ENCODE results near the gene NPTXR. TPM values are rescaled to one million over a fixed set of nuclear protein-coding genes. Genes with fewer than 3 reads are reported as not detected.

The NPTXR gene
- total RNA-seq, 1 experiment from 2014 or later, result 129 TPM

GRCh38 chr22:38842512-38843200, 1.2 kb downstream of the NPTXR start:
- Histone ChIP-seq H3K9me3 (ENCODE audit: low read depth, low read length, poor library complexity, severe bottlenecking) (no peaks in the 10 kb centered on the region), H3K27ac (ENCODE audit: low read depth, low read length, poor library complexity, severe bottlenecking) (peak overlapping the region; percentile 90), H3K27me3 (replicated peaks; ENCODE audit: insufficient read depth, low read depth, low read length, poor library complexity) (no peaks in the 10 kb centered on the region), H3K4me3 (ENCODE audit: low read depth, low read length, poor library complexity, severe bottlenecking) (peak overlapping the region; percentile 98), H3K36me3 (ENCODE audit: insufficient read depth, low read length, poor library complexity, severe bottlenecking) (peaks cover 2% of the 10 kb centered on the region), H3K4me1 (ENCODE audit: insufficient read depth, low read length, poor library complexity, severe bottlenecking) (peaks cover 33% of the 10 kb centered on the region)
- DNase-seq (ENCODE audit: low spot score), result no peak
- intact Hi-C loops (cut with micrococcal nuclease; ENCODE audit: unreplicated experiment), result no loop called here
- ChIA-PET CTCF (interaction anchor here (0.6 to 2.3 kb wide), 2 partner anchors 74 to 162 kb away, joined by 3 to 27 read pairs; no protein-coding TSS in a partner anchor), POLR2A (ENCODE audit: low non-redundant PET) (interaction anchor here (0.6 kb wide), 1 partner anchor 74 kb away, joined by 4 read pairs; no protein-coding TSS in a partner anchor)
- no TSS peak for BruUV-seq (replicated peaks)
- TF ChIP-seq EZH2 (IDR thresholded peaks at IDR 0.05; ENCODE audit: borderline replicate concordance, low read depth, low read length, poor library complexity, severe bottlenecking) (no peak), CTCF (conservative IDR thresholded peaks at IDR 0.05; ENCODE audit: low read depth, low read length) (no peak)

- Histone ChIP-seq H3K4me1 (ENCODE audit: insufficient read depth, low read length, poor library complexity, severe bottlenecking) (peaks cover 33% of the 10 kb centered on the region), H3K27ac (ENCODE audit: low read depth, low read length, poor library complexity, severe bottlenecking) (peak overlapping the region; percentile 47), H3K9me3 (ENCODE audit: low read depth, low read length, poor library complexity, severe bottlenecking) (no peaks in the 10 kb centered on the region), H3K36me3 (ENCODE audit: insufficient read depth, low read length, poor library complexity, severe bottlenecking) (peaks cover 2% of the 10 kb centered on the region), H3K4me3 (ENCODE audit: low read depth, low read length, poor library complexity, severe bottlenecking) (peak overlapping the region; percentile 98), H3K27me3 (replicated peaks; ENCODE audit: insufficient read depth, low read depth, low read length, poor library complexity) (no peaks in the 10 kb centered on the region)
- DNase-seq (ENCODE audit: low spot score), result no peak
- no TSS peak for BruUV-seq (replicated peaks)
- intact Hi-C loops (cut with micrococcal nuclease; ENCODE audit: unreplicated experiment), result no loop called here
- ChIA-PET POLR2A (ENCODE audit: low non-redundant PET) (no interaction called here), CTCF (no interaction called here)
- no peak for TF ChIP-seq EZH2 (IDR thresholded peaks at IDR 0.05; ENCODE audit: borderline replicate concordance, low read depth, low read length, poor library complexity, severe bottlenecking)
- TF ChIP-seq CTCF (conservative IDR thresholded peaks at IDR 0.05; ENCODE audit: low read depth, low read length), result no peak
These were observed 2.2 kb downstream of the NPTXR start for GRCh38 chr22:38841635-38842034.

- POLR2A ChIA-PET (ENCODE audit: low non-redundant PET), result no interaction called here
- H3K9me3 ChIP-seq (ENCODE audit: low read depth, low read length, poor library complexity, severe bottlenecking), result no peaks in the 10 kb centered on the region
- CTCF ChIA-PET, result no interaction called here
- no peaks in the 10 kb centered on the region for H3K27me3 ChIP-seq (replicated peaks; ENCODE audit: insufficient read depth, low read depth, low read length, poor library complexity)
- intact Hi-C loops (cut with micrococcal nuclease; ENCODE audit: unreplicated experiment), result no loop called here
- DNase-seq (ENCODE audit: low spot score), result no peak
- H3K36me3 ChIP-seq (ENCODE audit: insufficient read depth, low read length, poor library complexity, severe bottlenecking), result peaks cover 2% of the 10 kb centered on the region
- H3K27ac ChIP-seq (ENCODE audit: low read depth, low read length, poor library complexity, severe bottlenecking), result peak overlapping the region; percentile 47
- BruUV-seq (replicated peaks), result TSS peak; percentile 30
- TF ChIP-seq CTCF (conservative IDR thresholded peaks at IDR 0.05; ENCODE audit: low read depth, low read length), result no peak
- TF ChIP-seq EZH2 (IDR thresholded peaks at IDR 0.05; ENCODE audit: borderline replicate concordance, low read depth, low read length, poor library complexity, severe bottlenecking), result no peak
- peak overlapping the region; percentile 98 for H3K4me3 ChIP-seq (ENCODE audit: low read depth, low read length, poor library complexity, severe bottlenecking)
- peaks cover 33% of the 10 kb centered on the region for H3K4me1 ChIP-seq (ENCODE audit: insufficient read depth, low read length, poor library complexity, severe bottlenecking)
These were observed 2.6 kb downstream of the NPTXR start for GRCh38 chr22:38841211-38841610.
